GM18867 (cell line): ENCODE results near the gene CDH23.
"Not testable (repeated sequence)": the region's sequence is repeated elsewhere in the genome, so short reads cannot be mapped to it uniquely, and the experiment has no call there.

Source experiments
- ATAC-seq: cut with Tn5 transposase; IDR thresholded peaks from one replicate; pipeline ENCODE4 v1.9.1; 2021; ENCODE audit warnings: mild to moderate bottlenecking, moderate library complexity; ENCODE audit not compliant: unreplicated experiment

Gene CDH23

DNA sequence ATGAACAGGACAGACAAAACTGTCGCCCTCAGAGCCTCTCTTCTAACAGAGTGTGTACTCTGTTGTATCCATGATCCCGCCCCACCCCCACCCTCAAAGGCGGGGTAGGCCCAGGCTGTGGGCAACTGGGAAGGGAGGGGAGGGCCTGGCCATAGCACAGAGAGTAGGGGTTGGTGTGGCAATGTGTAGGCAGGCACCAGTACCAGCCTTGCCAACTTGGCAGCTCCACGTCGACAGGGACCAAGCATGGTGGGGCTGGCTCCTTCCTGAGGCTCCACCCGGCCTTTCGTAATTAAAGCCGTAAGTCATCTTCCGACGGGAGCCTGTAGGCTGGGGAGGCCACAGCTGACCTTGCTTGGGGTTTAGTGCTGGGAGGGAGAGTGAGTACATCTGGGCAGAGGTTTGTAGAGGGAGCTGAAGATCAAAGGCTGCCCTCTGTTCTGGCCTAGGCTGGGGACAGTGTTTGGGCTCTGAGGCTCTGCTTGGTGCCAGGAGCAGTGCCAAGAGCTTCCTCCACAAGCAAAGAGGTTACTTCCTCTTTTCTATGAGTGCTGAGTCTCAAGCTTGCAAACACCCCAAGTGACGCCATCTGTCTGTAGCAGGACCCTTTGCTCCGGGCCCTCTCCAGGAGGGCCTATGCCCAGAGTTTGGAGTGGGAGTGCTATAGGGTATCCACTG, 201.2 kb downstream of the CDH23 start:
- ATAC-seq: no peak

DNA sequence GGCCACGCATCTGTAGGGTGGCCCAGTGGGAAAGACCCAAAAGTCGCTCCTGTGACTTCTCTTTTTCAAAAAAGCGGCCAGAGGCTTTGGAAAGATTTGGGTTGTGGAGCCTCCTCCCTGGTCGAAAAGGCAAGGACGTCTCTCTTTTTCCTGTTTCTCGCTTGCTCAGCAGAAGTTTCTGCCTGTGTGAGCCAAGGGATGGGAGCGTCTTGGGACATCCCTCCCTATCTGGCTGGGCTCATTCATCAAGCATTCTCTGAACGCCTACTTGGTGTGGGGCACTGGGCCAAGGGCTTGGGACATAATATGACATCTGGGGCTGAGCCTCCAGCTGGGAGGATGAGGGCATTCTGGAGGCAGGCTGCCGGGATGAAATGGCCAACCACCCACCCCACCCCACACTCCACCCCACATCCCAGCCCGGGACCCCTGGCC, 201.9 kb downstream of the CDH23 start:
- ATAC-seq: no peak

DNA sequence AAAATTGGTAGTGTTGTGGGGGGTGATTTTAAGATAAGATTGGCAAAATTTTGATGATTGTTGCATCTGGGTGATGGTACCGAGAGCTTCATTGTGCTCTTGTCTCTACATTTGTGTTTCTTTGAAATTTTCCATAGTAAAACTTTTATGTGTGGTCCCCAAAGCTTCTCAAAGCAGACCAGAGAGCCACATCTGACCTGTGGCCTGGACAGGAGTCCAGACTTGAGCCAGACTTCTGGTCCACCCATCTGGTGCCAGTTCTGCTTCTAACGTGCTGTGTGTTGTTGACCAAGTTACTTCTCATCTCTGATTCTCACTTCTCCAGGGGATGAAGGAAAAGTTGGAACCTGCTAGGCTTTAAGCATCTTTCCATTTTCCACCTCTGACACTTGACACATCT, 202.8 kb downstream of the CDH23 start:
- ATAC-seq: no peak

DNA sequence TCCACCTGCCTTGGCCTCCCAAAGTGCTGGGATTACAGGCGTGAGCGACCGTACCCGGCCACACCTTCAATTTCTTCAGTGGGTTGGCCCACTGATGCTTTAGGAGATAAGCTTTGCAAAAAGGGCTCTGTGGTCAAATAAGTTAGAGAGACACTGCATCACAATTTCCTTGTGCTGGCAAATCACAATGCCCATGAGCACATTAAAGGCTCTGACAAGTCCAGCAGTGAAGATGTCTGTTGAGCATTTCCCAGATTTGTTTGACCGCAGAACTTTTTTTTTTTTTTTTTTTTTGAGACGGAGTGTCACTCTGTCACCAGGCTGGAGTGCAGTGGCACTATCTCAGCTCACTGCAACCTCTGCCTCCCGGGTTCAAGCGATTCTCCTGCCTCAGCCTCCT, 203.5 kb downstream of the CDH23 start:
- ATAC-seq: not testable (repeated sequence)

DNA sequence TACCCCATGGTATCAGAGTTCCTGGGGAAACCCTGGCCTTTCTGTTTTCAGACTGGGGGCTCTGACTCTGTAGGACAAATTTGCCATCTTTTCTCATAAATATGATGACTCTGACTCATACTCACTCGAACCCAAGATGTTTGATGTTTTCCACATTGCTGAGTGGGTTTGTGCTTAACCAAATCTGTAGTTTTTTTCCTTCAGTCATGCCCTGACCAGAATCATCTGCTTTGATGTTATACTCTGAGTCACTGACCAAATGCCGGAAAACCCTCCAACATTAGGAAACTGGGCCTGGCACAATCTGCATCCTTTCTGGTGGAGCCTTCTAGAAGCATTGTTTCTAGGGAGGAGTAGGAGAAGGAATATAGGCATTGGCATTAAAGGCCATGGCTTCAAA, 204.1 kb downstream of the CDH23 start:
- ATAC-seq: no peak

DNA sequence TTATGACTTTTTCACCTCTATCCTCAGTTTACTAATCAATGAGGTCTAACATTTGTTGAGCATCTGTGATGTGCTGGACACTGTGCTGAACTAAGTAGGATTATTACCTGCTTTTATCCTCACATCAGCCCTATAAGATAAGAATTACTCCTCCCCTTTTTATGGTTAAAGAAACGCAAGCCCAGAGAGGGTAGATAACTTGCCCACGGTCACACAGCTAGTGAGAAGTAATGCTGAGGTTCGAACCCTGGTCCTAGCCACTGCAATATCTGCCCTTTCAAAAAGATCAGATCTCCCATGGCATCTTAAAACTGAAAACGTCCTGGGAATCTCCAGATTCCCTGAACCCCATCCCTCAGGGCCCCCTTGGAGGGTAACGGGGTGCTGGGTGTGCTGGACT, 204.6 kb downstream of the CDH23 start:
- ATAC-seq: no peak

DNA sequence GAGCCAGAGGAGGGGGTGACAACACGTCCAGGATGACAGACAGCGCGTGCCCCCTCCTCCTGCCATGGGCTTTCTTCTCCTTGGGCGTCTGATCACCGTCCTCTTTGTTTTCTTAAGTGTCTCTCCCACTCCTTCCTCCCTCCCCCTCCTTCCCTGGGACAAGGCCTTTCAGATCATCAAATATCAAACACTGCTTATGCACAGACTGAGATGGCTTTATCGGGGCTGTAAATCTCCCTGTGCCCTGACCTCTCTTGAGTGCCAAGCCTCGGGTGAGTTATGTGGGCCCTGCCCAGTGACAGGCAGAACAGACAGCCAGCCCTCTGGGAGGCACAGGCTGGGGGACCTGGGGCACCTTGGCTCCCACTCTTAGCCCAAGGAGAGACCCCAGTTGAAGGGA, 206.4 kb downstream of the CDH23 start:
- no peak for ATAC-seq

DNA sequence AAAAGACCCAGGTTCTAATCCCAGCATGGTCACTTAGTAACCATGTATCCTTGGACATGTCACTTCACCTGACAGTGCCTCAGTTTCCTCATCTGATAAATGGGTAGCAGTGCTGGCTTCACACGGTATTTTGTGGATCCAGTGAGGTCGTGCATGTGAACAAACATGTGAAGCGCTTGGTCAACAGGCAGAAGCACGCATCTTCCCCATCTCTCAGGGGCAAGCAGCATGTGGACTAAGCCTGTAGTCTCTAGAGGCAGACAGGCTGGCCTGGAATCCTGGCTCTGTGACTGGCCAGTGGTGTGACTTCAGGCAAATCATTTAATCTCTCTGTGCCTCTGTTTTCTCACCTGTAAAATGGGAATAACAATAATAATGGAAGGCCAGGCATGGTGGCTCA, 207.0 kb downstream of the CDH23 start:
- ATAC-seq: no peak

DNA sequence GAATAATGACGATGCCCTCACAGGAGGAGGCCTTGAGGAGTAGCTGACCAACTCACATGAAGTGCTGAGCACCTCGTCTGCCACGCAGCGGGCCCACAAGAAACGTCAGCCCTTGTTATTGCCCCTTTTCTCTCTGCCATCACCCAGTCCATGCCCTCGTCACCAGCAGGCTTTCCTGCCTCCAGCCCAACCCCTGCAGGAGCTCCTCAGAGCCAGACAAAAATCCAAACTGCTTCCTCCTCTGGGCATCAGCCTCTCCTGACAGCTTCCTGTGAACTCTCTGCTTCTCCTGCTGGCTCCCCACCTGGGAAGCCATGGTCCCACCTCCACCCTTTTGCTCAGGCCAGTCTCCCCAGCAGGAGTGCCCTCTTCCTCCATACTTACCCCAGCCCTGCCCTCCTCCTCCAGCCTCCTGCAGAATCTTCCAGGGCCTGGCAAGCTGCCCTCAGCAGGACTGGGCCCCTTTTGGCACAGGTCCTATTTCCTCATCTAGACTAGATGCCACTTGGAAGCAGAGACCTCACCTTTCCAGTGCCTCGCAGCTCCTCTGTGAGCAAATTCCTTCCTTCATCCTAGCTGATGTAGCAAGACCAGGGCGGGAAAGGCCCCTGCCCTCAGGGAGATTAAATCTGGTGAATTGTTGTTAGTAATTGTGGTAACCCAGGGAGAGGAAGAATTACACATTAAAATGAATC, 207.8 kb downstream of the CDH23 start:
- no peak for ATAC-seq

DNA sequence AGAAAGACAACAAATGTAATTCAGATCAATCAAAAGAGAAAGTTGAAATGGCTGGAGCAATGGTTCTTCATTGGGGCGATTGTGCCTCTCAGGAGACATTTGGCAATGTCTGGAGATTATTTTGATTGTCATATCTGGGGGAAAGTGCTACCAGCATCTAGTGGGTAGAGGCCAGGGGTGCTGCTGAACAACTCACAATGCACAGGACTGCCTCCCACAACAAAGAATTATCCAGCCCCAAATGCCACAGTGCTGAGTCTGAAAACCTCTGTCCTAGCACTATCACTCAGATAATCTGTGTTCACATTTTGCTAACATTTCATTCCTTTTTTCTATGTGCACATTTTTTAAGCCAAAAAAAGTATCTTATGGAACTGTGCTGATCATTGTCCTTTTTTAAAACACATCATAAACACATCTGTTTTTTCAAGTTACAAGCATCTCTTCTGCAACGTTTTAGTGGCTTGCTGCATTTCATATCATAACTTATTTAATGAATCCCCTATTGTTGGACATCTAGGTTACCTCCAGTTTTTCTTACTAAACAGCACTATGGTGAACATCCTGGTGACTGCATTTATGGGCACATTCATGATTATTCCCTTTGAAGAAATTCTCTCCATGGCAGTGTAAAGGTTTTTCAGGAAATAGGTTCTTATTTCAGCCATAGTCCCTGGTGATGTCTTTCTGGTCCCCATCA, 208.7 kb downstream of the CDH23 start:
- no peak for ATAC-seq

DNA sequence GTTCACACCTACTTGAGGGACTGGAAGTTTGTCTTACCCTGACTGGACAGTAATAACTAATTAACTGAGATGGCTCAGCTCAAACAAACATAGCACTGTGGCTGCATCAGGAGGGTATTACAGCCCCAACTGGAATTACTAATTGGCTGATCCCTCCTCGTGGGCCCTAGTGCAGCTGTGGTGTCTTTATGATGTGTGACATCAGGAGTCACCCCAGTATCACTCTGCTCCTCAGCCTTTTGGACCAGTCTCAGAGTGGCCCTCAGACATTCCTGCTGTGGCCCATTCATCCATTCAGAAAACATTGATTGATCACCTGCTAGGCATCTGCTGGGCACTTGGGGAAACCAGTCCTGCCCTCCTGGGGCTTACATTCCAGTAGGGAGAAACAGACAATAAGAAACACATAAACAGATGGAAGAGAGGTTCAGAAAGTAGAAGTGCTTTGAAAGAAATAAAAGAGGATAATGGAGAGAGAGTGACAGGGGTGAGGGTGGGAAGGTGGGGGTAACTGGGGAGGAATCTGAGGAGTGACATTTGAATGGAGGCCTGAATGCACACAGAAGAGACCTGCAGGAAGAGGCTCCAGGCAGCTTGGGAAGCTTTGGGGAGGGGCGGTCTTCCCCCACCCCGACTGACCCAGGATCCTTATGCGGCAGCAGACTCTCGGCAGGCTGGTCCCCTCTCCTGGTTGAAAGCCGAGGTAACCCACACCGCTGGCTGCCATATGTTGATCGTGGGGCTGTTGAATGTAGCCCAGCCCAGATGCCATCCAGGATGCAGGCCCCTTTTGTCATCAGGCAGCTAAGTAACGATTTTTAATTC, 209.7 kb downstream of the CDH23 start:
- no peak for ATAC-seq

DNA sequence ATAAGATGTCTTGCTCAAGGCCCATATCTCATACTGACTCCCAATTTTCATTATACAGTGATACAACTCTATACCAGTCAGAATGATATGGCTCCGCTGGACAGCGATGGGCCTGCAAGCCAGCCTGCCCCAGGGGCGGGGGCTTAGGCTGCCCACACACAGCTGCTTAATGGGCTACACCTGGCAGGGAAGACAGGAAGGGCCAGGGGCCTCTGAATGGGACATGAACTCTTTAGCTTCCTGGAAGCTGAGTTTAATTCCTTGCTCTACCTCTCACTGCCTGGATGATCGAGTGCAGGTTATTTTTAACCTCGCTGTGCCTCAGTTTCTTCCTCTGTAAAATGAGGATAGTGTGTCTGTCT, 210.3 kb downstream of the CDH23 start:
- no peak for ATAC-seq

DNA sequence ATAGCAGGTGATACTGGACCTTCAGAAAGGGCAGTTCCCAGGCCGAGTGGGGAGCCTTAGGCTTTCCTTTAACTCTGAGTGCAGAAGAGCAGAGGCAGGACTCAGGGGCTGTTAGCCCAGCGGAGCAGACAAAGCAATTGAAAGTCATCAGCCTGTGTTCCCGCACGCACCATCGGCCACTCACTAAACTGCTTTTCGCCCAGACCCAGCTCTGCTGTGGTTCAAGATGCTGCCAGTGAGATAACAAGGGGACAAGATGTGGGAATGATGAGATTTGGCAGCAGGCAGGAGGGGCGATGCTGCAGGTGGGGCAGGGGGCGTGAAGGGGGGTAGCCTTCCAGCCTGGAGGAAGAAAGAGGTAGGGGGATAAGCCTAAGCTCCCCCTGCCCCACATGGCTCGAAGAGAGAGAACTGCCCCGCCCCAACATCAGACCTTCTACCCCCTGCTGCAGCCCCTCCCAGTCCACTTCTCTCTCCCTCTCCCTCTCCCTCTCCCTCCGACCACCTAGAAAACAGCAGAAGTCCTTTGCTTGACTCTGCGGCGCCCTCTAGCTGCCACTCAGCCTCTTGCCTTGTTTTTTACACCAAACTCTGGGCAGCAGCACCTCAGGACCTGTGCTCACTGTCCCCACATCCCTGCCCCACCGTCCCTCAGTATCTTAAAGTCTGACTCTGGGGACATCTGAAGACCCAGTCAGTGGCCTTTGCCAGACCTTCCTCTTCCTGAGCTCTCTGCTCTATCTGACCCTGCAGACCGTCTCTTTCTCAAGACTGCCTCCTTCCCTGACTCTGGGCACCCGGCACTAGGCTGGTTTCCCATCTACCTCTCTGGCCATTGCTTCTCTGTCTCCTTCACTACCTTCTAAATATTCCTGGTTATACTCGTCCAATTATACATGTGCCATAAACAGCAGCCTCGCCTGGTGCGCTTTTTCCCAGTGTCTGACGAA, 212.4 kb downstream of the CDH23 start:
- no peak for ATAC-seq

DNA sequence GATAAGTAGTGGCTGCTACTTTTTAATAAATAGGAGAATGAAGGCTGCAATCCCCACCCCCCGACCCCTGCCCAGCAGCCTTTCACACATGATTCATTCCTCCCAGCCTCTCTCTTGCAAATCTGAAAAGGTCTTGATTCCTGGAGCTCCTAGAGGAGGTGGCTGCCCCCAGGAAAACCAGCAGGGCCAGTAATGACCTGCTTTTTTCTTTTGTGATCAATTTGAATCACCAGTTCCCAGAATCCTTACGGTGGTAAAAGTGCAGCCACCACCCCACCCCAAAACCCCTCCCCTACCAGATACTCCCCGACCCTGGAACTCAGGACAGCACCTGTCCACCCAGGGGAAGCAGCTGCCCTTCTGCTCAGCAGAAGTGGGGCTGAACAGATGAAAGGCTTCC, 213.9 kb downstream of the CDH23 start:
- no peak for ATAC-seq

DNA sequence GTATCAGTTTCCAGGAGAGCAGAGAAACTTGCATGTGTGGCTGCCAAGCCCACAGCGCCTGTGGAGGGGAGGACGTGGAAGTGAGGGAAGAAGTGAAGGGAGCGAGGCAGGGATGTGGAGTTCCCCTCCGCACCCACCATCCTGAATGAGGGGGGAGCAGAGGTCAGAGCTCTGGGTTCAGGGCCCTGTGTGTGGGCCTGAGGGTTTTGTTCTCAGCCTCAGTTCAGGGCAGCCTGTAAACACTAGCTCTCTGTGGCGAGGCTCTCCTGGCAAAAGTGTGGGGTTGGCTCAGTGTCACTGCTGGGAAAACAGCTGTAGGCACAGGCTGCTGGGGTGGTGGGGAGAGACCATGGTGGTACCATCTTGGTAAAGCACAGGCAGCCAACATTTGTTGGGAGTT, 214.4 kb downstream of the CDH23 start:
- ATAC-seq: no peak

DNA sequence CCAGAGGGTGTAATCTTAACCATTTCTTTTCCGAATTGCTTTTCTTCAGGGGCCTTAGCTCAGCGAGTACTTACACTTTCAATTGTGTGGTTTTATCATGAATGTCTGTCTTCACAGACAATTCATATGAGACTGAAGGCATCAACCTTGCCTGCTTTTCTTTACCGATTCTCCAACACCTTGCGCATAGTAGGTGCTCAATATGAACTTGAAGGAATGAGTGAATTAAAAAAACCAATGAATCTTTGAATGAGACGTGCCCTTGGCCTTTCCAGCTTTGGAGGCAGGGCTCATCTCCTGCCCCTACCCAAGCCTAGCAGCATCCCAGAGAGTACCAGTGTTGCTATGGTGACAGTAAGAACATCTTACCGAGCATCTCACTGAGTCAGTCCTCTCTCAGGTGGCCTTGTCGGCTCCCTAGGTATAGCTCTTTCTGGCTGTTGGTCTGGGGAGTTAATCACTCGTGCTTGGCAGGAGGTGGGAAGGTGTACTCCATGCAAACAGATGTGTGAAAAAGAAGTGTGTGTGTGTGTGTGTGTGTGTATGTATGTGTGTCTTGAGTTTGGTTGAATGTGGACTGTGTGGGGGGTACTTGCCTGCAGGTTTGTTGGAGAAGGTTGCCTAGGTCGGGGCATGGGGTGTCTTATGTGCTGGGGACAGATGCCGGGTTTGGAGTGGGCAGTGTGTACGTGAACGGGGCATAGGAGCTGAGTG, 215.1 kb downstream of the CDH23 start:
- ATAC-seq: no peak

DNA sequence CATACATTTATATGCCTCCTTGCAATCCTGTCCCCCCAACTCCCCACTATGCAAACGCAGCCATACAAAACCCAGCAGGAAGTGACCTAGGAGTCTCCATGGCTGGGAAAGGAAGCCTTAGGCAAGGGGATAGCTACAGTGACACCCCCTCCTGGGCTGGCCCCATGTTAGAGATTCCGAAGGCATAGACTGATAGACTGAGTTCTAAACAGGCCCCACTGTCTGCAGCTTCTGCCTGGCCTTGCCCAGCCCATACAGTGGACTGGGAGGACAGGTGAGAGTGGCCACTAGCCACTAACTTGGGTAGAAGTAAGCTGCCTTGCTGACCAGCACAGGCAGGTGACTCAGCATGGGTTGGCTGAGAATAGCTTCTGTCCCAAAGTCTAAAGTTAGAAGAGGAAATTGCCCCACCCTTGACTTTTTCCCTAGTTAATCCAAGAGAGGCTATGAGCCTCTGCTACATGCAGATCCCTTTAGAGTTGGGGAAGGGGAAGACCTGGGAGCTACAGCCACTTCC, 216.6 kb downstream of the CDH23 start:
- ATAC-seq: no peak

DNA sequence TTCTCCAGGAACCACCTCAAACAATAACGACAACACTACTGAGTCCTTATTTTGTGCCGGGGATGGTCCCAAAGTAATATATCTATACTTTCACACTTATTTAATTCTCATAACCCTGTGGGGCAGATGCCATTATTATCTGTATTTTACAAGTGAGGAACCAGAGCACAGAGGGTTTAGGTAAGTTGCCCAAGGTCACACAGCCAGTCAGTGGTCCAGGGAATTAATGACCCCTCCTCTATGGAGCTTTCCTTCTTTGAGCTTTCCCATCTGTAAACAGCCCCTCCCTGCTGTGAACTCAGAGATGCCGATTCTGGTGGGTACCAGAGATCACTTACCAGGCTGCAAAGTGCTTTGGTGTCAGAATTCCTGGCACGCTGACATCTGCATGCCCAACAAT, 217.2 kb downstream of the CDH23 start:
- no peak for ATAC-seq

DNA sequence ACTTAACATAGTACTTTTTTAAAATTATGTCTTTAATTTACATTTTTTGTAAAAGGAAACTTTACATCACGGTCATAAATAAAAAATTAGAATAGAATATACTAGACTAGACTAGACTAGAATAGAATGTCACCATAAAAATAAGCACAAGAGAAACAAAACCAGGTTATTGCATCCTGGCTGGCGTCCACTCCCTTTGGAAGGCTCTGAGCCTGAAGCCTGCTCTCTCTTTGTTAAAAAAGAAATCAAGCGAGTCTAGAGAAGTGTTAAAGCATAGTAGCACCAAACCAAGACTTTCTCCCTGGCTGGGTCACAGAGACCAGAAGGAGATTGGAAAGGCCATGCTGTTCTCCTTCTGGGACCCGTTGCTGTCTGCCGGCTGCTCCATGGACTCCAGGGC, 218.2 kb downstream of the CDH23 start:
- no peak for ATAC-seq
